Measurements from ENCODE around the gene GALP. TPM values are rescaled to one million over a fixed set of nuclear protein-coding genes. Genes with fewer than 3 reads are reported as not detected.

Gene GALP
- total and polyA plus RNA-seq, 2 experiments from 2014 or later, result not detected

GRCh38 chr19:56134654-56134921 is 41.2 kb upstream of the GALP start:
- Histone ChIP-seq H3K27ac (ENCODE audit: low read depth) (no peak overlapping the region), H2AFZ (no peak overlapping the region), H3K4me2 (no peak overlapping the region), H4K20me1 (replicated peaks; ENCODE audit: insufficient read depth) (no peaks in the 10 kb centered on the region), H3K4me3 (no peak overlapping the region), H3F3A (replicated peaks; ENCODE audit: low read depth) (peaks cover 23% of the 10 kb centered on the region), H3K27me3 (ENCODE audit: insufficient read depth) (no peaks in the 10 kb centered on the region), H3K4me1 (ENCODE audit: insufficient read depth) (peaks cover 23% of the 10 kb centered on the region), H3K36me3 (ENCODE audit: insufficient read depth) (no peaks in the 10 kb centered on the region), H3K9me2 (ENCODE audit: insufficient read depth) (no peaks in the 10 kb centered on the region), H3K79me2 (replicated peaks; ENCODE audit: insufficient read depth) (no peaks in the 10 kb centered on the region)
- ATAC-seq, result no peak
- peak overlapping the region; percentile 82; the same call in 1 of the 2 replicates for H3K27ac Mint-ChIP-seq
- H3K4me1 Mint-ChIP-seq, result peaks cover 26% of the 10 kb centered on the region
- no peak for DNase-seq (ENCODE audit: low spot score)
- H3K4me3 Mint-ChIP-seq, result no peak overlapping the region
- H3K9me3 Mint-ChIP-seq, result no peaks in the 10 kb centered on the region; the same call in 2 of the 3 replicates
- TF ChIP-seq CREB1 (CRISPR knock-in tag; IDR thresholded peaks at IDR 0.05; ENCODE audit: low read depth) (no peak), ZNF462 (CRISPR knock-in tag; IDR thresholded peaks at IDR 0.05) (no peak), CTCF (conservative IDR thresholded peaks at IDR 0.05; ENCODE audit: low read depth in 2 of 2) (no peak), POLR2AphosphoS5 (IDR thresholded peaks at IDR 0.05; ENCODE audit: low read depth) (no peak), ETS1 (IDR thresholded peaks at IDR 0.05) (no peak), REST (IDR thresholded peaks at IDR 0.05; ENCODE audit: unreplicated experiment) (no peak), EZH2phosphoT487 (IDR thresholded peaks at IDR 0.05; ENCODE audit: unreplicated experiment) (no peak), EZH2 (IDR thresholded peaks at IDR 0.05; ENCODE audit: low read depth, unreplicated experiment) (no peak), ZNF114 (CRISPR knock-in tag; IDR thresholded peaks at IDR 0.05) (no peak), ZNF331 (CRISPR knock-in tag; IDR thresholded peaks at IDR 0.05; ENCODE audit: low read depth) (no peak), STAT1 (IDR thresholded peaks at IDR 0.05; ENCODE audit: unreplicated experiment) (no peak), NANOG (IDR thresholded peaks at IDR 0.05; ENCODE audit: borderline replicate concordance) (no peak), JUNB (IDR thresholded peaks at IDR 0.05; ENCODE audit: unreplicated experiment) (no peak)
- H3K27me3 Mint-ChIP-seq (ENCODE audit: insufficient read depth, low read depth, poor library complexity), result peaks cover 21% of the 10 kb centered on the region
- no peaks in the 10 kb centered on the region; the same call in 2 of the 3 replicates for H3K36me3 Mint-ChIP-seq (ENCODE audit: low read depth)
